GF-D8 (cell line): ENCODE results near the gene LHX6.

Source experiments
- DNase-seq: peaks from one replicate; lab custom pipeline; 2025; lab: John Stamatoyannopoulos, UW

LHX6 gene

GRCh38 chr9:122215663-122216062, 13.1 kb downstream of the LHX6 start:
- DNase-seq: no peak

GRCh38 chr9:122214507-122214906, 14.2 kb downstream of the LHX6 start:
- no peak for DNase-seq

GRCh38 chr9:122213589-122214413, 15.0 kb downstream of the LHX6 start:
- peak; percentile 74 for DNase-seq

GRCh38 chr9:122213102-122213588, 15.6 kb downstream of the LHX6 start:
- no peak for DNase-seq

- DNase-seq: no peak
Observed at GRCh38 chr9:122212473-122213004, 16.2 kb downstream of the LHX6 start.

GRCh38 chr9:122209451-122209850, 19.3 kb downstream of the LHX6 start:
- DNase-seq: no peak

- no peak for DNase-seq
Observed at GRCh38 chr9:122207096-122207495, 21.7 kb downstream of the LHX6 start.

GRCh38 chr9:122206118-122207046, 22.4 kb downstream of the LHX6 start:
- DNase-seq: no peak

GRCh38 chr9:122205176-122205575, 23.6 kb downstream of the LHX6 start:
- DNase-seq: no peak

- no peak for DNase-seq
Observed at GRCh38 chr9:122204491-122204890, 24.3 kb downstream of the LHX6 start.

GRCh38 chr9:122204055-122204454, 24.7 kb downstream of the LHX6 start:
- no peak for DNase-seq

- DNase-seq: no peak
Observed at GRCh38 chr9:122202111-122202510, 26.6 kb downstream of the LHX6 start.

GRCh38 chr9:122201641-122202040, 27.1 kb downstream of the LHX6 start:
- DNase-seq: no peak

GRCh38 chr9:122200960-122201595, 27.7 kb downstream of the LHX6 start:
- DNase-seq: no peak

GRCh38 chr9:122197882-122198281, 30.9 kb downstream of the LHX6 start:
- no peak for DNase-seq

GRCh38 chr9:122197426-122197825, 31.3 kb downstream of the LHX6 start:
- DNase-seq: no peak

GRCh38 chr9:122195875-122196274, 32.9 kb downstream of the LHX6 start:
- no peak for DNase-seq

GRCh38 chr9:122193651-122194050, 35.1 kb downstream of the LHX6 start:
- DNase-seq: no peak

- DNase-seq: no peak
Observed at GRCh38 chr9:122192914-122193525, 35.7 kb downstream of the LHX6 start.

- DNase-seq: no peak
Observed at GRCh38 chr9:122192261-122192875, 36.4 kb downstream of the LHX6 start.

- no peak for DNase-seq
Observed at GRCh38 chr9:122191584-122191983, 37.2 kb downstream of the LHX6 start.
